ENCODE data around the gene BTBD18.

The BTBD18 gene

DNA sequence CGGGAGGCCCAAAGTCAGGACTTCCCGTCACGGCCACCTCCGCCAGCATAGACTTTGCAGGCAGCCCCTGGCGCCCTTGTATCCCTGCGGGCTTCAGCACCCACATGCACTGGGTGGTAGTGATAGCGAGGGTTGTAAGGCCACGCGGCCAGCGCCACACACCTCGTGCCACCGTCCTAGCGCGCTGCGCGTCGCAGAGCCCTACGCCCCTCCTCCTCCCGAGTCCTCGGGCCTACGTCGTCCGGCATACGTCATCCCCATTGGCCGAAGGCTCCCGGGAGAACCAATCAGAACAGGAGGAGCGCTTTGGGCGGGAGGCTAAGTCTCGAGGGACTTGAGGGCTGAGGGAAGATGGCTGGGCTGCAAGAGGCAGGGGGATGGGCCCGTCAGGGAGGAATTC is 1.3 kb upstream of the BTBD18 start:
- ChIA-PET CTCF (no interaction called here), POLR2A (no interaction called here)
- no peak overlapping the region for H3K27ac ChIP-seq (ENCODE audit: insufficient read depth in 1 of 2, low read depth in 1 of 2, low read length in 2 of 2, poor library complexity in 1 of 2, severe bottlenecking in 2 of 2)
- H3K27me3 ChIP-seq (replicated peaks in 2 of 5; ENCODE audit: control insufficient read depth in 4 of 5, insufficient read depth in 5 of 5, low read length in 4 of 5): no peaks in the 10 kb centered on the region
- no peak overlapping the region for H3K4me3 ChIP-seq (ENCODE audit: control insufficient read depth in 1 of 7, extremely low read depth in 1 of 7, insufficient read depth in 4 of 7, low read depth in 2 of 7, low read length in 6 of 7)
- DNase-seq: no peak
- WGBS (ENCODE audit: insufficient coverage): 98% methylated on average over 26 of the region's 30 CpGs
- no peaks in the 10 kb centered on the region for H3K9me3 ChIP-seq (ENCODE audit: control extremely low read depth in 1 of 5, control insufficient read depth in 4 of 5, insufficient read depth in 2 of 5, low read depth in 1 of 5, low read length in 4 of 5)
- no peaks in the 10 kb centered on the region for H3K36me3 ChIP-seq (ENCODE audit: control insufficient read depth in 4 of 4, insufficient read depth in 4 of 4, low read length in 3 of 4)
- no peaks in the 10 kb centered on the region for H3K4me1 ChIP-seq (ENCODE audit: control extremely low read depth in 1 of 4, control insufficient read depth in 4 of 4, insufficient read depth in 4 of 4, low read length in 3 of 4)

DNA sequence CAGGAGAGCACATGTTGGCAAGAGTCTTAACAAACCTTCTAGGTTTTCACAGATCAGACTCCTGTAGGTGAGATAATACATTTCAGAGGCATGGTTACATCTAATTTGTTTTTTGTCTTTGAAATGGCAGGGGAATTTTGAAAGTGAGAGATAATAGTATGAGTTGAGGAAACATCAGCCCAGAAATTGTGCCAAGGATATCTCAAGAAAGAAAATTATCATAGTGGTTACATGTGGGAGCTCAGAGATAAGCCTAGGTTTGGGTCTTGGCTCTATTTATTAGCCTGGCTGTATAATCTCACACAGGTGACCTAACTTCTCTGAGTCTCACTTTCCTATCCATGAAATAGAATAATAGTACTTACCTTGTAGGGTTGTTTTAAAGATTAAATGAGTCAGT is 443 bp downstream of the BTBD18 start:
- Histone ChIP-seq H3K27me3 (replicated peaks in 2 of 5; ENCODE audit: control insufficient read depth in 4 of 5, insufficient read depth in 5 of 5, low read length in 4 of 5) (no peaks in the 10 kb centered on the region), H3K36me3 (ENCODE audit: control insufficient read depth in 4 of 4, insufficient read depth in 4 of 4, low read length in 3 of 4) (peaks cover 0 to 6% (median 1%) of the 10 kb centered on the region in 4 experiments), H3K4me1 (ENCODE audit: control extremely low read depth in 1 of 4, control insufficient read depth in 4 of 4, insufficient read depth in 4 of 4, low read length in 3 of 4) (no peaks in the 10 kb centered on the region), H3K9me3 (ENCODE audit: control extremely low read depth in 1 of 5, control insufficient read depth in 4 of 5, insufficient read depth in 2 of 5, low read depth in 1 of 5, low read length in 4 of 5) (no peaks in the 10 kb centered on the region), H3K27ac (ENCODE audit: insufficient read depth in 1 of 2, low read depth in 1 of 2, low read length in 2 of 2, poor library complexity in 1 of 2, severe bottlenecking in 2 of 2) (no peak overlapping the region), H3K4me3 (ENCODE audit: control insufficient read depth in 1 of 7, extremely low read depth in 1 of 7, insufficient read depth in 4 of 7, low read depth in 2 of 7, low read length in 6 of 7) (no peak overlapping the region)
- POLR2A ChIA-PET: no interaction called here
- CTCF ChIA-PET: interaction anchor here (0.7 to 7.5 kb wide), 10 partner anchors 9 to 762 kb away, joined by 3 to 100 read pairs (median 4); partner anchors contain the start of gene CTNND1
- no peak for DNase-seq

DNA sequence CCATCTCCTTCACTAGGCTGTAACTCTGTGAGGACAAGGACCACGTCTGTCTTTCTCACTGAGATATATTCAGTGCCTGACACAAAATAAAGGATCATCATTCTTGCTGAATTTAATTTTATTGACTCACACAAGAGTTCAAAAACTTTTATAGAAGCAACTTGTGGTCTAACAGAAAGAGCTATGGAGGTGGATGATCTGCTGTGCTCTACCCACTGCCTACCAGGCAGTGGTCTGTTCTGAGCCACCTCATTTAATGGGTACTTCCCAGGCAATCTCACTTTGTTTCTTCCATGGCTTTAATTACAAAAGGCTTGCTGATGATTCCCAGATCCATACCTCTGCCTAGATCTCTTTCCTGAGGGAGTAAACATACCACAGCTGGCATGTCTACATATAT is 4.7 kb downstream of the BTBD18 start:
- H3K9me3 ChIP-seq (ENCODE audit: control extremely low read depth in 1 of 5, control insufficient read depth in 4 of 5, insufficient read depth in 2 of 5, low read depth in 1 of 5, low read length in 4 of 5): no peaks in the 10 kb centered on the region

DNA sequence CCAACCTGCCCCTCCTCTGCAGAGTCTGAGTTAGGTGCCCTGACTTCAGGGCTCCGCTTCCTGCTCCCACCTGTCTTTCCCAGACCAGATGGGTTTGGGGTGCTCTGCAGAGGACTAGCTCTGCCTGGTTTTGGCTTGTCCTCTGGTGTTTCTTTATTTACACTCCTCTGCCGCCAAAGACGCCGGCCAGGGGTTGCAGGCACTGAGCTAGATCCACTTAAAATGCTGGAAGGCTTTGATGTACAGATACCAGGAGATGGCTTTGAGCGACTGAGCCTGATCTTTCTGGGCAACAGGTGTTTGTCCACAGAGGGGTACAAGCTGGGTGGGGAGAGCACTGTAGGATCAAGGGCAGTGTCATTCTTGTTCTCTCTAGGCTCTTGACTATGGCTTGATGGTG is 6.4 kb downstream of the BTBD18 start:
- ChIA-PET CTCF (interaction anchor here (1.3 to 7.5 kb wide), 4 partner anchors 11 to 55 kb away, joined by 4 to 100 read pairs (median 28); partner anchors contain the start of gene CTNND1), POLR2A (interaction anchor here (1.8 kb wide), 1 partner anchor 16 kb away, joined by 5 read pairs; the partner anchor contains the start of gene CTNND1)
- Histone ChIP-seq H3K4me1 (ENCODE audit: control extremely low read depth in 1 of 4, control insufficient read depth in 4 of 4, insufficient read depth in 4 of 4, low read length in 3 of 4) (peaks cover 13 to 25% (median 19%) of the 10 kb centered on the region in 4 experiments), H3K27me3 (replicated peaks in 2 of 5; ENCODE audit: control insufficient read depth in 4 of 5, insufficient read depth in 5 of 5, low read length in 4 of 5) (no peaks in the 10 kb centered on the region), H3K4me3 (ENCODE audit: control insufficient read depth in 1 of 7, extremely low read depth in 1 of 7, insufficient read depth in 4 of 7, low read depth in 2 of 7, low read length in 6 of 7) (no peak overlapping the region), H3K9me3 (ENCODE audit: control extremely low read depth in 1 of 5, control insufficient read depth in 4 of 5, insufficient read depth in 2 of 5, low read depth in 1 of 5, low read length in 4 of 5) (no peaks in the 10 kb centered on the region), H3K27ac (ENCODE audit: insufficient read depth in 1 of 2, low read depth in 1 of 2, low read length in 2 of 2, poor library complexity in 1 of 2, severe bottlenecking in 2 of 2) (no peak overlapping the region), H3K36me3 (ENCODE audit: control insufficient read depth in 4 of 4, insufficient read depth in 4 of 4, low read length in 3 of 4) (peaks cover 8 to 45% (median 23%) of the 10 kb centered on the region in 4 experiments)
- WGBS (ENCODE audit: insufficient coverage): 98% methylated on average over 5 of the region's 5 CpGs
- no peak for DNase-seq

More for the DNA sequence above, 4.7 kb downstream of the BTBD18 start:
- H3K27ac ChIP-seq (ENCODE audit: insufficient read depth in 1 of 2, low read depth in 1 of 2, low read length in 2 of 2, poor library complexity in 1 of 2, severe bottlenecking in 2 of 2): no peak overlapping the region
- H3K4me3 ChIP-seq (ENCODE audit: control insufficient read depth in 1 of 7, extremely low read depth in 1 of 7, insufficient read depth in 4 of 7, low read depth in 2 of 7, low read length in 6 of 7): no peak overlapping the region
- ChIA-PET CTCF (interaction anchor here (1.3 to 7.5 kb wide), 3 partner anchors 9 to 178 kb away, joined by 3 to 100 read pairs (median 50); no protein-coding TSS in a partner anchor), POLR2A (no interaction called here)
- DNase-seq: no peak
- H3K27me3 ChIP-seq (replicated peaks in 2 of 5; ENCODE audit: control insufficient read depth in 4 of 5, insufficient read depth in 5 of 5, low read length in 4 of 5): no peaks in the 10 kb centered on the region
- H3K4me1 ChIP-seq (ENCODE audit: control extremely low read depth in 1 of 4, control insufficient read depth in 4 of 4, insufficient read depth in 4 of 4, low read length in 3 of 4): peaks cover 6 to 14% (median 12%) of the 10 kb centered on the region in 4 experiments
- WGBS (ENCODE audit: insufficient coverage): 100% methylated on average over 1 of the region's 1 CpG
- peaks cover 8 to 42% (median 23%) of the 10 kb centered on the region in 4 experiments for H3K36me3 ChIP-seq (ENCODE audit: control insufficient read depth in 4 of 4, insufficient read depth in 4 of 4, low read length in 3 of 4)

DNA sequence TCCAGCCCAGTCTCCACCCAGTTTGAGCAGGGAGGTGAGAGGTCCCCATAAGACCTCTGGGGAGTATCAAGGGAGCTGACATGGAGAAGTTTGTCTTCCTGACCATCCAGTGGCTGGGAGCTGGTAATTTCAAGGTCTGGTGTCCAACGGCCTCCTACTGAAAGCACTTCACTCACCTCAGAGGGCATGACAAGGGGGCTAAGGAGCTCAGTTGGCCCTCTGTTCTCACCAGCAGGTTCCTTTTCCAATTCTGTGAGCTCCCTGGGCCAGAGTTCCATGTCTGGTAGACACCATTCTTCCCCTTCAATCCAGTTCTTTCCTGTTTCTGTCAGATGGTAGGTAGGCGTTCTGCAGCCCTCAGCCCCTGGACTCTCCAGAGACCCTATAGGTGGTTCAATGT is 7.3 kb downstream of the BTBD18 start:
- Histone ChIP-seq H3K36me3 (ENCODE audit: control insufficient read depth in 4 of 4, insufficient read depth in 4 of 4, low read length in 3 of 4) (peaks cover 8 to 53% (median 25%) of the 10 kb centered on the region in 4 experiments), H3K4me3 (ENCODE audit: control insufficient read depth in 1 of 7, extremely low read depth in 1 of 7, insufficient read depth in 4 of 7, low read depth in 2 of 7, low read length in 6 of 7) (no peak overlapping the region), H3K27me3 (replicated peaks in 2 of 5; ENCODE audit: control insufficient read depth in 4 of 5, insufficient read depth in 5 of 5, low read length in 4 of 5) (no peaks in the 10 kb centered on the region), H3K9me3 (ENCODE audit: control extremely low read depth in 1 of 5, control insufficient read depth in 4 of 5, insufficient read depth in 2 of 5, low read depth in 1 of 5, low read length in 4 of 5) (no peaks in the 10 kb centered on the region), H3K4me1 (ENCODE audit: control extremely low read depth in 1 of 4, control insufficient read depth in 4 of 4, insufficient read depth in 4 of 4, low read length in 3 of 4) (peaks cover 13 to 26% (median 20%) of the 10 kb centered on the region in 4 experiments), H3K27ac (ENCODE audit: insufficient read depth in 1 of 2, low read depth in 1 of 2, low read length in 2 of 2, poor library complexity in 1 of 2, severe bottlenecking in 2 of 2) (no peak overlapping the region)
- ChIA-PET CTCF (interaction anchor here (0.8 to 6.4 kb wide), 4 partner anchors 12 to 58 kb away, joined by 3 to 50 read pairs (median 22); no protein-coding TSS in a partner anchor), POLR2A (interaction anchor here (0.8 to 1.8 kb wide), 2 partner anchors 17 to 244 kb away, joined by 4 to 5 read pairs; partner anchors contain the start of gene CTNND1)
- WGBS (ENCODE audit: insufficient coverage): 100% methylated on average over 1 of the region's 2 CpGs
- DNase-seq: no peak

DNA sequence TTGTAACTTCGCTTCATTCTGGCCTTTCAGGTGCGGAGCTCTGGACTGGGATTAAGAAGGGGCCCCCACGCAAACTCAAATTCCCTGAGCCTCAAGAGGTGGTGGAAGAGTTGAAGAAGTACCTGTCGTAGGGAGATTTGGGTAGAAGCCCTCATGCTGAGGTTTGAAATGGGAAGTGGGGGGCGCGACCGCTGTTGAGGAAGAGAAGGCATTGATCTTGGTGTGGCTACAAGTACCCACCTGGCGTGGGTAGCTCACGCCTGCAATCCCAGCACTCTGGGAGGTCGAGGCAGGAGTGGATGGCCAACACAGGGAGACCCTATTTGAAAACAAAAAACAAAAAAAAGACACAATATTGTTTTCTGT is 9.5 kb downstream of the BTBD18 start:
- Histone ChIP-seq H3K27ac (ENCODE audit: insufficient read depth in 1 of 2, low read depth in 1 of 2, low read length in 2 of 2, poor library complexity in 1 of 2, severe bottlenecking in 2 of 2) (peak overlapping the region; percentile 89 to 96), H3K9me3 (ENCODE audit: control extremely low read depth in 1 of 5, control insufficient read depth in 4 of 5, insufficient read depth in 2 of 5, low read depth in 1 of 5, low read length in 4 of 5) (no peaks in the 10 kb centered on the region), H3K36me3 (ENCODE audit: control insufficient read depth in 4 of 4, insufficient read depth in 4 of 4, low read length in 3 of 4) (peaks cover 10 to 70% (median 42%) of the 10 kb centered on the region in 4 experiments), H3K27me3 (replicated peaks in 2 of 5; ENCODE audit: control insufficient read depth in 4 of 5, insufficient read depth in 5 of 5, low read length in 4 of 5) (no peaks in the 10 kb centered on the region), H3K4me3 (ENCODE audit: control insufficient read depth in 1 of 7, extremely low read depth in 1 of 7, insufficient read depth in 4 of 7, low read depth in 2 of 7, low read length in 6 of 7) (peak overlapping the region; percentile 72 to 98 (median 91)), H3K4me1 (ENCODE audit: control extremely low read depth in 1 of 4, control insufficient read depth in 4 of 4, insufficient read depth in 4 of 4, low read length in 3 of 4) (peaks cover 13 to 26% (median 20%) of the 10 kb centered on the region in 4 experiments)
- WGBS (ENCODE audit: insufficient coverage): 0% methylated on average over 6 of the region's 10 CpGs
- POLR2A ChIA-PET: interaction anchor here (0.7 to 1.8 kb wide), 3 partner anchors 19 to 41 kb away, joined by 3 to 9 read pairs (median 3); partner anchors contain the start of gene CTNND1
- peak in 1 of 3 donors; percentile 23 for DNase-seq
- CTCF ChIA-PET: interaction anchor here (0.6 to 6.4 kb wide), 7 partner anchors 9 to 67 kb away, joined by 3 to 50 read pairs (median 4); partner anchors contain the start of genes BTBD18 and CTNND1
